Natural killer cell treated with Interleukin-12 subunit alpha and Interleukin-12 subunit beta and Interleukin-15 and Interleukin-18, amount 100 ng/mL, for 72 hours (primary cell): ENCODE data around the gene TRIM38. TPM values are rescaled to one million over a fixed set of nuclear protein-coding genes. Genes with fewer than 3 reads are reported as not detected.
"Not testable (repeated sequence)": the region's sequence is repeated elsewhere in the genome, so short reads cannot be mapped to it uniquely, and the experiment has no call there.

Experiments used
- ATAC-seq, 2 donors: fragments of 150-1000 bp; cut with Tn5 transposase in 1 of 2; sonication (Bioruptor Pico), chemical (Tn5 transposase) in 1 of 2; 2 replicates each; pipeline ENCODE4 v1.10.0; 2021
- DNase-seq: peaks from one replicate; pipeline ENCODE4 v3.0.0; 2022; ENCODE audit warnings: low spot score
- H3K27ac Mint-ChIP-seq, 2 donors: 1 replicate in 1 of 2; 2 replicates in 1 of 2; pipeline ENCODE4 v1.8.0; 2022; ENCODE audit warnings: mixed read lengths in 2 of 2, mild to moderate bottlenecking in 1 of 2, moderate library complexity in 1 of 2
- H3K27me3 Mint-ChIP-seq, 2 donors: 1 replicate in 1 of 2; 2 replicates in 1 of 2; pipeline ENCODE4 v1.8.0; 2022; ENCODE audit warnings: mixed read lengths in 2 of 2
- H3K36me3 Mint-ChIP-seq: one replicate; pipeline ENCODE4 v1.8.0; 2022; ENCODE audit warnings: mixed read lengths
- H3K4me1 Mint-ChIP-seq, 2 donors: 1 replicate in 1 of 2; 2 replicates in 1 of 2; pipeline ENCODE4 v1.8.0; 2022; ENCODE audit warnings: low read depth in 2 of 2, mixed read lengths in 2 of 2, mild to moderate bottlenecking in 1 of 2
- H3K4me3 Mint-ChIP-seq: one replicate; pipeline ENCODE4 v1.8.0; 2022; ENCODE audit warnings: mixed read lengths
- H3K9me3 Mint-ChIP-seq: 2 replicates; pipeline ENCODE4 v1.8.0; 2022; ENCODE audit warnings: mixed read lengths
- total RNA-seq, 2 donors: library from RNA; stranded (reverse); gene quantifications; one replicate each; pipeline ENCODE4 v1.2.3, GENCODE V29; 2022

TRIM38 gene
- total RNA-seq, 2 donors from 2014 or later, result 17.8 to 19.1 TPM

DNA sequence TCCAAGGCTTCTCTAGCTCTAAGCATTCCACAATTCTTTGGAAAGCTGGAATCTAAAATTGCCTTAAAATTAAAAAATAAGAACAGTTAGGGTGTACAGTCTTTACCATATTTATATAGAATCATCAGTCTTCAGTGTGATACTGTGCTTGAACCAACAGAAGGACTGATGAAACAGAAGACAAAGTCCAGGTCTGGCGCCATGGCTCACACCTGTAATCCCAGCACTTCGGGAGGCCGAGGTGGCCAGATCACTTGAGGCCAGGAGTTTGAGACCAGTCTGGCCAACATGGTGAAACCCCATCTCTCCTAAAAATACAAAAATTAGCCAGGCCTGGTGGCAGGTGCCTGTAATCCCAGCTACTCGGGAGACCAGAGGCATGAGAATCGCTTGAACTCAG is 51.8 kb downstream of the TRIM38 start:
- not testable (repeated sequence) for DNase-seq, ATAC-seq, H3K27ac Mint-ChIP-seq, H3K27me3 Mint-ChIP-seq, H3K4me3 Mint-ChIP-seq, H3K9me3 Mint-ChIP-seq, H3K36me3 Mint-ChIP-seq
- H3K4me1 Mint-ChIP-seq, result peaks cover 10 to 11% of the 10 kb centered on the region in 2 donors

DNA sequence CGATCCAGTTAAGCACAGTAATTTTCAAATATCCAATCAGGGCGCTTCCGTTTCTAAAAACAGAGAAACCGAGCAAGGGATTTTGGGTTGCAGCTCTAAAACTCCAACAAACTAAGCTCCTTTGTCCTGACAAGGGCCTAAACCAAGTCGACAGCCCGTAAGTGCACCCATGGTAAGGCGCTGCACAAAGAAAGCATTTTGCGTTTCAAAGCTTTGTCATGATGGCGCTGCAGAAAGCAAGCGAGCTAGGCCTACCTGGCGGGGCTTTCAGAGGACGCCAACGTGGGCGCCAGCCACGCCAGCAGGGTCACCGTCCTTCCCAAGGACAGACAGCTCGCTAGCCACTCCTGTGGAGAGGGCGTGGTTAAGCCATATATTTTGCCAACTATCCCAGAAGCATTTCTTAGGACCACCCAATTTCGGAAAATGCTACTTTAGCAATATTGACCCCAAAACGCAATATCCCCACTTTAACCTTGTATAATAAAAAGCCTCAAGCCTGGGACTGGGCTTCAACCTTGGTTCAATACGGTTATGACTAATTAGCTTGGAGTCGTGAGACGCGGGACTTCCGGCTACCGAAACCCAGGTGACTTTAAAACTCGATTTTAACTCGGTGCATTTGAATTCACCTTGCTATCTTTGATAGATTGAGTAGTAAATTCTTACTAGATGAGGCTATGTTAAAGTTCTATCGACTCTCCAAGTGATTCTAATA is 53.8 kb downstream of the TRIM38 start:
- no peaks in the 10 kb centered on the region for H3K9me3 Mint-ChIP-seq
- H3K27me3 Mint-ChIP-seq, result no peaks in the 10 kb centered on the region
- H3K4me3 Mint-ChIP-seq, result peak overlapping the region; percentile 81
- peak overlapping the region in 1 of 2 donors; percentile 70 for H3K27ac Mint-ChIP-seq
- ATAC-seq, result no peak
- H3K36me3 Mint-ChIP-seq, result no peaks in the 10 kb centered on the region
- H3K4me1 Mint-ChIP-seq, result peaks cover 17 to 21% of the 10 kb centered on the region in 2 donors
- DNase-seq, result no peak

GRCh38 chr6:26016963-26017631 is 54.5 kb downstream of the TRIM38 start:
- DNase-seq (no peak), ATAC-seq (no peak)
- H3K9me3 Mint-ChIP-seq, result no peaks in the 10 kb centered on the region
- H3K4me1 Mint-ChIP-seq, result peaks cover 24 to 26% of the 10 kb centered on the region in 2 donors
- no peaks in the 10 kb centered on the region for H3K36me3 Mint-ChIP-seq
- H3K4me3 Mint-ChIP-seq, result peak overlapping the region; percentile 81
- H3K27me3 Mint-ChIP-seq, result no peaks in the 10 kb centered on the region
- H3K27ac Mint-ChIP-seq, result peak overlapping the region; percentile 69 to 70

DNA sequence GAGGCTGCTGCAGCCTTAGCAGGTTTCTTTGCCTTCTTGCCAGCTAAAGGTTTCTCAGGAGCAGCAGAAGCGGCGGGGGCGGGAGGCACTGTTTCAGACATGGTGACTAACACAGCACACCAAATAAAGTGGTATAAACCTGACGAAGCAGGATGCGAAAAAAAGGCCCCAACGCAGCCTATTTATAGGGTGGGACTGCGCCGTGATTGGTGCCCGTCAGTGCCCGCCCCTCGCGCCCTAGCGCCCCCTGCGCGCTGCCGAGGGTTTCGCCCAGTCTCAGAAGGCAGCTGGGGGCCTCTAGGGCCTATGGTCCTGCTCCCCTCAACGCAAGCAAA is 55.0 kb downstream of the TRIM38 start:
- no peaks in the 10 kb centered on the region for H3K27me3 Mint-ChIP-seq
- H3K4me3 Mint-ChIP-seq, result peak overlapping the region; percentile 81

GRCh38 chr6:26019261-26019830 is 56.7 kb downstream of the TRIM38 start:
- ATAC-seq, result no peak
- H3K4me1 Mint-ChIP-seq, result peaks cover 28 to 37% of the 10 kb centered on the region in 2 donors
- H3K36me3 Mint-ChIP-seq, result no peaks in the 10 kb centered on the region
- peak overlapping the region; percentile 98 to 99 for H3K27ac Mint-ChIP-seq
- no peaks in the 10 kb centered on the region for H3K9me3 Mint-ChIP-seq
- H3K4me3 Mint-ChIP-seq, result peak overlapping the region; percentile 94
- no peak for DNase-seq
- H3K27me3 Mint-ChIP-seq, result no peaks in the 10 kb centered on the region

More for the DNA sequence above, 55.0 kb downstream of the TRIM38 start:
- Mint-ChIP-seq H3K27ac (peak overlapping the region; percentile 69 to 70), H3K36me3 (no peaks in the 10 kb centered on the region), H3K4me1 (peaks cover 24 to 29% of the 10 kb centered on the region in 2 donors), H3K9me3 (no peaks in the 10 kb centered on the region)
- ATAC-seq (peak; percentile 43 to 52), DNase-seq (peak; percentile 80)

GRCh38 chr6:26019967-26020328 is 57.3 kb downstream of the TRIM38 start:
- no peak for ATAC-seq
- peaks cover 28 to 39% of the 10 kb centered on the region in 2 donors for H3K4me1 Mint-ChIP-seq
- H3K9me3 Mint-ChIP-seq, result no peaks in the 10 kb centered on the region

GRCh38 chr6:26020329-26021000 is 57.9 kb downstream of the TRIM38 start:
- DNase-seq (peak; percentile 86), ATAC-seq (peak; percentile 74 to 83)
- no peaks in the 10 kb centered on the region for H3K36me3 Mint-ChIP-seq
- no peaks in the 10 kb centered on the region for H3K27me3 Mint-ChIP-seq
- H3K4me3 Mint-ChIP-seq, result peak overlapping the region; percentile 94
- H3K27ac Mint-ChIP-seq, result peak overlapping the region; percentile 98 to 99
- peaks cover 32 to 39% of the 10 kb centered on the region in 2 donors for H3K4me1 Mint-ChIP-seq
- H3K9me3 Mint-ChIP-seq, result no peaks in the 10 kb centered on the region

More at GRCh38 chr6:26019967-26020328, 57.3 kb downstream of the TRIM38 start:
- no peaks in the 10 kb centered on the region for H3K36me3 Mint-ChIP-seq
- peak overlapping the region; percentile 94 for H3K4me3 Mint-ChIP-seq
- H3K27ac Mint-ChIP-seq, result peak overlapping the region; percentile 98 to 99
- H3K27me3 Mint-ChIP-seq, result no peaks in the 10 kb centered on the region
- no peak for DNase-seq

GRCh38 chr6:26021001-26021349 is 58.4 kb downstream of the TRIM38 start:
- Mint-ChIP-seq H3K4me1 (peaks cover 37 to 44% of the 10 kb centered on the region in 2 donors), H3K36me3 (no peaks in the 10 kb centered on the region), H3K27me3 (no peaks in the 10 kb centered on the region), H3K4me3 (peak overlapping the region; percentile 94), H3K27ac (peak overlapping the region; percentile 98 to 99), H3K9me3 (no peaks in the 10 kb centered on the region)
- ATAC-seq, result peak in 1 of 2 donors; percentile 1
- DNase-seq, result no peak

DNA sequence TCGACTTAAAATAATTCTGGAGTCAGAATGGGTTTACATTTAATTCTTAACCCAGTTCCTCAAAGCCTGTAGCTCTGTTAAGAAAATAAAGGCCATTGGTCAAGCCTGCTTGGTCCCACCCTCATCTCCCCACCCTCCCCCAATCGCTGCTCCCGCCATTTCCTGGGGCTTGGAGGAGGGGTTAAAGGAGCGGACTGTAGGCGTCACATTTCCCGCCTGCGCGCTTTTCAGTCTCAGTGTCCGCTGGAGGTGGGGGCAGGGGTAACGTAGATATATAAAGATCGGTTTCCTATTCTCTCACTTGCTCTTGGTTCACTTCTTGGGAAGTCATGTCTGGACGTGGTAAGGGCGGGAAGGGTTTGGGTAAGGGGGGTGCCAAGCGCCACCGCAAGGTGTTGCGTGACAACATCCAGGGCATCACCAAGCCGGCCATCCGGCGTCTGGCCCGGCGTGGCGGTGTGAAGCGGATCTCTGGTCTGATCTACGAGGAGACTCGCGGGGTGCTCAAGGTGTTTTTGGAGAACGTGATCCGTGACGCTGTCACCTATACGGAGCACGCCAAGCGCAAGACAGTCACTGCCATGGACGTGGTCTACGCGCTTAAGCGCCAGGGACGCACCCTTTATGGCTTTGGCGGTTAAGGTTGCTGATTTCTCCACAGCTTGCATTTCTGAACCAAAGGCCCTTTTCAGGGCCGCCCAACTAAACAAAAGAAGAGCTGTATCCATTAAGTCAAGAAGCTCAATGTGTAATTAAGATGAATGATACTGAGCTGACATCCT is 58.9 kb downstream of the TRIM38 start:
- no peaks in the 10 kb centered on the region for H3K9me3 Mint-ChIP-seq
- H3K4me1 Mint-ChIP-seq, result peaks cover 42 to 49% of the 10 kb centered on the region in 2 donors
- ATAC-seq (peak; percentile 80 to 86), DNase-seq (peak; percentile 91)
- peak overlapping the region; percentile 94 for H3K4me3 Mint-ChIP-seq
- H3K36me3 Mint-ChIP-seq, result no peaks in the 10 kb centered on the region
- peak overlapping the region; percentile 98 to 99 for H3K27ac Mint-ChIP-seq
- H3K27me3 Mint-ChIP-seq, result no peaks in the 10 kb centered on the region

- H3K4me1 Mint-ChIP-seq, result peaks cover 43 to 55% of the 10 kb centered on the region in 2 donors
- no peaks in the 10 kb centered on the region for H3K9me3 Mint-ChIP-seq
- ATAC-seq (no peak), DNase-seq (peak; percentile 70)
- H3K36me3 Mint-ChIP-seq, result no peaks in the 10 kb centered on the region
- peak overlapping the region; percentile 98 to 99 for H3K27ac Mint-ChIP-seq
- peak overlapping the region; percentile 94 for H3K4me3 Mint-ChIP-seq
- H3K27me3 Mint-ChIP-seq, result no peaks in the 10 kb centered on the region
Measured at GRCh38 chr6:26022132-26022472, 59.5 kb downstream of the TRIM38 start.

DNA sequence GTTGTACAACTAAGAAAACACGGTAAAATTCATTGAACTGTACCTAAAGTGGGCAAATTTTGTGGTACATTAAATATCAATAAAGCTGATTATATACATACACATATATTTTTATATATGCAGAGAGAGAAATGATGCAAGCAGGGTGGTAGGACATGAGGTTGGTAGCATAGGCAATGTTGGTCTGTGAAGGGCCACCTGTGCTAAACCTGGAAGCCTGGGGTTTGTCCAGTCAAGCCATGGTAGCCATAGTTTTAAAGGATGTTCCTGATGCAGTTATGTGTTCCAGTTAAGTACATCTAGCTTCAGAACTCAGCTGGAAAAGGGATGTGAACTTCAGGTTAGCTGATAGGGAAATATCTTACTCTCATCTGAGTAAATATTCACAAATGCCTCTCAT is 60.1 kb downstream of the TRIM38 start:
- Mint-ChIP-seq H3K4me1 (peaks cover 44 to 55% of the 10 kb centered on the region in 2 donors), H3K27ac (peak overlapping the region; percentile 98 to 99), H3K36me3 (no peaks in the 10 kb centered on the region), H3K27me3 (no peaks in the 10 kb centered on the region), H3K9me3 (no peaks in the 10 kb centered on the region), H3K4me3 (peak overlapping the region; percentile 94)
- ATAC-seq (no peak), DNase-seq (no peak)

DNA sequence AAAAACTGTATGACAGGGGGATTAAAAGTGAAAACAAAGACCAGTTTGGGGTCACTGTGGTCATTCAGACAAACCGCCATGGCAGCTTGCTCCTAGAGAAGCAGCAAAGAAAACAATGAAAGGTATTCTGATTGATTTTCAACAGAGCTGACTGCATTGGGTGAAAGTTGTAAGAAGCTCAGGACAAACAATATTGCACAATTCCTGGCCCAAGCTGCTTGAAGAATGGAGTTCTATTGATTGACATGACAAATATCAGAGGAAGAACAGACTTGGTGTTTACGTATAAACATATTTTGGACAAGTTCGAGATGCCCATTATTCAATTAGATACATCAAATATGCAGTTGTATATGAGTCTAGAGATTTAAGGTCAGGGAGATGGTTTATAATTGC is 62.0 kb downstream of the TRIM38 start:
- no peaks in the 10 kb centered on the region for H3K36me3 Mint-ChIP-seq
- ATAC-seq, result no peak
- no peak for DNase-seq
- H3K27ac Mint-ChIP-seq, result peak overlapping the region in 1 of 2 donors; percentile 99
- no peaks in the 10 kb centered on the region for H3K9me3 Mint-ChIP-seq
- peak overlapping the region; percentile 0 for H3K4me3 Mint-ChIP-seq
- no peaks in the 10 kb centered on the region for H3K27me3 Mint-ChIP-seq
- peaks cover 51 to 61% of the 10 kb centered on the region in 2 donors for H3K4me1 Mint-ChIP-seq
